GM12865 (cell line): ENCODE measurements around the gene MAPT.

Source experiments
- DNase-seq: peaks from one replicate; pipeline ENCODE4 v3.0.0; 2010; ENCODE audit warnings: low read depth
- H3K4me3 ChIP-seq: 2 replicates; pipeline ENCODE4 v1.5.1; 2011; ENCODE audit warnings: mild to moderate bottlenecking, low read depth, low read length, control low read depth
- CTCF ChIP-seq: IDR thresholded peaks from 2 replicates; pipeline ENCODE4 v1.5.1; 2011; ENCODE audit warnings: low read length, control low read depth, low read depth, inconsistent platforms; ENCODE audit not compliant: insufficient read depth; ENCODE audit errors: missing control alignments

The MAPT gene

DNA sequence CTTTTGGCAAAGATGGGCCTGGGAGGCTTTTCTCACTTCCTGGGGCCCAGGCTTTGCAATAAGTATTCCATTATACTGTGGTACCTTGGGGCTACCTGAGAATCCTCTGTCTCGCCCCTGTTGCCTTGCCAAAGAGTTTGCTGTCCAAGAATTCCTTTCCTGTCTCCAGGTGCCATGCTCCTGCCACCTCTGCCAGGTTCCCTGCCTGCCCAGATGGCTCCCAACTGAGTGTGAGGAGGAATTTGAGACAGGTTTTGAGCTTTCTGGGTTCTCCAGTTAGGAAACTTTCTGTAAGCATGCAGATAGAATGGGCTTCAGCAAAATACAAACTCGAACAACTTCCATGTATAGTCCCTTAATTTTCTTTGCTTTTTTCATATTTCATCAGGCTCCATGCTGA, 5.8 kb downstream of the MAPT start:
- DNase-seq, result no peak
- no peak overlapping the region for H3K4me3 ChIP-seq
- TF ChIP-seq CTCF, result no peak

- no peak for TF ChIP-seq CTCF
Measured at GRCh38 chr17:45900723-45901415, 6.5 kb downstream of the MAPT start.

DNA sequence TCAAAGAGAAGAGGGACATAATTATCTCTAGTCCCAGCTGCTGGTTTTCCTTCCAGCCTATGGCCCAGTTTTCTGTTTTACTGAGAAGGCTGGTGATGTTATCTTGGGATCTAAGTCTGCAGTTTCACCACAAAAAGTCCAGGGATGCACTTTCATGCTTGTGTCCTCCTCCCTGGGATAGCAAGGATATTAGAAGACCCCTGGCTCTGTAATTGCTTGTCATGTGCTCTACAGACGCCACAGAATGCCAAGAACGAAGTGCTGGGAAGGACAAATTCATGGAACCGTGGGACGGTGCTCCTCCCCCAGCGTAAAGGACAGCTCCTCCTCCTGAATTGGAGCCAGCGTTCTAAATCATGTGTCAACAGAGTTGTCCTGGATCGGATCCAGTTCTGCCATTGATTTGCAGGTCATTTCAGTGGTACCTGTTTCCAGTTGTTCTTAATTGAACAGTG, 8.6 kb downstream of the MAPT start:
- DNase-seq, result no peak
- no peak for TF ChIP-seq CTCF
- no peak overlapping the region for H3K4me3 ChIP-seq

More at GRCh38 chr17:45900723-45901415, 6.5 kb downstream of the MAPT start:
- no peak overlapping the region for H3K4me3 ChIP-seq
- no peak for DNase-seq

DNA sequence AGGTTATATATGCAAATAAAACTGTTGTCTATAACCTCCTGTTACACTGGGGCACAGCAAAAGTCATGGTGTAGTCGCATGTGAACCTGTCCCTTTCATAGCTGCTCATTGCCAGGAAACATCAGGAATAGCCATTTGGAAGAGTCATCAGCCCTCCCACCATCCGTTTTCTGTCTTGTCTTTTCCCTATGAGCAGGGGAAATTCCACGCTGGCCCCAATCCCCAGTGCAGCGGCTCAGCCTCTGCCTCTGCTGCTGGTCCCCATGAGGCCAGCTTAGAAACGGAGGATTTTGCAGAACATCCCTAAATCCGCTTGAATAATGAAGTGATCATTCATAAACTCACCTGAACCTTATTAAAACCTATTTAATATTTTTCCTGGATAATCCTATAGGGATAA, 10.5 kb downstream of the MAPT start:
- no peak for DNase-seq
- no peak overlapping the region for H3K4me3 ChIP-seq
- no peak for TF ChIP-seq CTCF

- H3K4me3 ChIP-seq, result no peak overlapping the region
- TF ChIP-seq CTCF, result no peak
- DNase-seq, result no peak
Measured at GRCh38 chr17:45905814-45906213, 11.5 kb downstream of the MAPT start.

- TF ChIP-seq CTCF, result no peak
- DNase-seq, result no peak
- no peak overlapping the region for H3K4me3 ChIP-seq
Measured at GRCh38 chr17:45906237-45906636, 11.9 kb downstream of the MAPT start.
